Measurements from ENCODE around the gene PHOX2A.

Gene PHOX2A

GRCh38 chr11:72247584-72247983, 3.6 kb upstream of the PHOX2A start:
- Histone ChIP-seq H3K27ac (ENCODE audit: low read depth, low read length) (no peak overlapping the region), H3K36me3 (ENCODE audit: insufficient read depth, low read length) (no peaks in the 10 kb centered on the region), H3K9me3 (ENCODE audit: low read length) (no peaks in the 10 kb centered on the region), H3K4me1 (ENCODE audit: insufficient read depth, low read length) (no peaks in the 10 kb centered on the region), H3K27me3 (ENCODE audit: control insufficient read depth in 1 of 2, insufficient read depth in 2 of 2, low read length in 2 of 2) (peaks cover 31 to 44% of the 10 kb centered on the region in 2 donors), H3K4me3 (ENCODE audit: low read depth in 1 of 2, low read length in 2 of 2) (no peak overlapping the region), H3K9ac (ENCODE audit: low read length) (no peak overlapping the region)

GRCh38 chr11:72245263-72245816, 1.4 kb upstream of the PHOX2A start:
- Histone ChIP-seq H3K27ac (ENCODE audit: low read depth, low read length) (no peak overlapping the region), H3K27me3 (ENCODE audit: control insufficient read depth in 1 of 2, insufficient read depth in 2 of 2, low read length in 2 of 2) (peaks cover 40 to 61% of the 10 kb centered on the region in 2 donors), H3K4me1 (ENCODE audit: insufficient read depth, low read length) (peaks cover 6% of the 10 kb centered on the region), H3K9me3 (ENCODE audit: low read length) (no peaks in the 10 kb centered on the region), H3K36me3 (ENCODE audit: insufficient read depth, low read length) (no peaks in the 10 kb centered on the region), H3K9ac (ENCODE audit: low read length) (no peak overlapping the region), H3K4me3 (ENCODE audit: low read depth in 1 of 2, low read length in 2 of 2) (no peak overlapping the region)

- peaks cover 9% of the 10 kb centered on the region for H3K4me1 ChIP-seq (ENCODE audit: insufficient read depth, low read length)
- no peak overlapping the region for H3K27ac ChIP-seq (ENCODE audit: low read depth, low read length)
- no peaks in the 10 kb centered on the region for H3K36me3 ChIP-seq (ENCODE audit: insufficient read depth, low read length)
- H3K27me3 ChIP-seq (ENCODE audit: control insufficient read depth in 1 of 2, insufficient read depth in 2 of 2, low read length in 2 of 2) = peaks cover 40 to 61% of the 10 kb centered on the region in 2 donors
- H3K9me3 ChIP-seq (ENCODE audit: low read length) = no peaks in the 10 kb centered on the region
- no peak overlapping the region for H3K4me3 ChIP-seq (ENCODE audit: low read depth in 1 of 2, low read length in 2 of 2)
- no peak overlapping the region for H3K9ac ChIP-seq (ENCODE audit: low read length)
These were observed 636 bp upstream of the PHOX2A start for GRCh38 chr11:72244361-72245262.

- H3K4me1 ChIP-seq (ENCODE audit: insufficient read depth, low read length) = peaks cover 21% of the 10 kb centered on the region
- H3K36me3 ChIP-seq (ENCODE audit: insufficient read depth, low read length) = no peaks in the 10 kb centered on the region
- no peaks in the 10 kb centered on the region for H3K9me3 ChIP-seq (ENCODE audit: low read length)
- no peak overlapping the region for H3K4me3 ChIP-seq (ENCODE audit: low read depth in 1 of 2, low read length in 2 of 2)
- H3K9ac ChIP-seq (ENCODE audit: low read length) = no peak overlapping the region
- peaks cover 40 to 61% of the 10 kb centered on the region in 2 donors for H3K27me3 ChIP-seq (ENCODE audit: control insufficient read depth in 1 of 2, insufficient read depth in 2 of 2, low read length in 2 of 2)
- no peak overlapping the region for H3K27ac ChIP-seq (ENCODE audit: low read depth, low read length)
These were observed 560 bp downstream of the PHOX2A start for GRCh38 chr11:72243173-72244059.

GRCh38 chr11:72242141-72242540, 1.8 kb downstream of the PHOX2A start:
- no peak overlapping the region for H3K27ac ChIP-seq (ENCODE audit: low read depth, low read length)
- no peaks in the 10 kb centered on the region for H3K9me3 ChIP-seq (ENCODE audit: low read length)
- peaks cover 6% of the 10 kb centered on the region for H3K36me3 ChIP-seq (ENCODE audit: insufficient read depth, low read length)
- H3K9ac ChIP-seq (ENCODE audit: low read length) = no peak overlapping the region
- H3K4me3 ChIP-seq (ENCODE audit: low read depth in 1 of 2, low read length in 2 of 2) = no peak overlapping the region
- H3K4me1 ChIP-seq (ENCODE audit: insufficient read depth, low read length) = peaks cover 33% of the 10 kb centered on the region
- H3K27me3 ChIP-seq (ENCODE audit: control insufficient read depth in 1 of 2, insufficient read depth in 2 of 2, low read length in 2 of 2) = peaks cover 40 to 59% of the 10 kb centered on the region in 2 donors

GRCh38 chr11:72241291-72241781, 2.6 kb downstream of the PHOX2A start:
- no peak overlapping the region for H3K4me3 ChIP-seq (ENCODE audit: low read depth in 1 of 2, low read length in 2 of 2)
- no peak overlapping the region for H3K27ac ChIP-seq (ENCODE audit: low read depth, low read length)
- peaks cover 35 to 51% of the 10 kb centered on the region in 2 donors for H3K27me3 ChIP-seq (ENCODE audit: control insufficient read depth in 1 of 2, insufficient read depth in 2 of 2, low read length in 2 of 2)
- peaks cover 14% of the 10 kb centered on the region for H3K36me3 ChIP-seq (ENCODE audit: insufficient read depth, low read length)
- peaks cover 41% of the 10 kb centered on the region for H3K4me1 ChIP-seq (ENCODE audit: insufficient read depth, low read length)
- no peak overlapping the region for H3K9ac ChIP-seq (ENCODE audit: low read length)
- H3K9me3 ChIP-seq (ENCODE audit: low read length) = no peaks in the 10 kb centered on the region

- Histone ChIP-seq H3K27me3 (ENCODE audit: control insufficient read depth in 1 of 2, insufficient read depth in 2 of 2, low read length in 2 of 2) (peaks cover 32 to 48% of the 10 kb centered on the region in 2 donors), H3K27ac (ENCODE audit: low read depth, low read length) (no peak overlapping the region), H3K36me3 (ENCODE audit: insufficient read depth, low read length) (peaks cover 19% of the 10 kb centered on the region), H3K4me3 (ENCODE audit: low read depth in 1 of 2, low read length in 2 of 2) (peak overlapping the region in 1 of 2 donors; percentile 45), H3K4me1 (ENCODE audit: insufficient read depth, low read length) (peaks cover 45% of the 10 kb centered on the region), H3K9me3 (ENCODE audit: low read length) (no peaks in the 10 kb centered on the region), H3K9ac (ENCODE audit: low read length) (no peak overlapping the region)
These were observed 3.3 kb downstream of the PHOX2A start for GRCh38 chr11:72240461-72241290.

- Histone ChIP-seq H3K9ac (ENCODE audit: low read length) (no peak overlapping the region), H3K4me3 (ENCODE audit: low read depth in 1 of 2, low read length in 2 of 2) (peak overlapping the region; percentile 21 to 45), H3K36me3 (ENCODE audit: insufficient read depth, low read length) (peaks cover 26% of the 10 kb centered on the region), H3K4me1 (ENCODE audit: insufficient read depth, low read length) (peaks cover 50% of the 10 kb centered on the region), H3K9me3 (ENCODE audit: low read length) (no peaks in the 10 kb centered on the region), H3K27ac (ENCODE audit: low read depth, low read length) (no peak overlapping the region), H3K27me3 (ENCODE audit: control insufficient read depth in 1 of 2, insufficient read depth in 2 of 2, low read length in 2 of 2) (peaks cover 25 to 41% of the 10 kb centered on the region in 2 donors)
These were observed 4.0 kb downstream of the PHOX2A start for GRCh38 chr11:72239849-72240460.

GRCh38 chr11:72239313-72239848, 4.6 kb downstream of the PHOX2A start:
- Histone ChIP-seq H3K27me3 (ENCODE audit: control insufficient read depth in 1 of 2, insufficient read depth in 2 of 2, low read length in 2 of 2) (peaks cover 20 to 35% of the 10 kb centered on the region in 2 donors), H3K27ac (ENCODE audit: low read depth, low read length) (peak overlapping the region; percentile 57), H3K4me1 (ENCODE audit: insufficient read depth, low read length) (peaks cover 50% of the 10 kb centered on the region), H3K9me3 (ENCODE audit: low read length) (no peaks in the 10 kb centered on the region), H3K9ac (ENCODE audit: low read length) (peak overlapping the region; percentile 53), H3K4me3 (ENCODE audit: low read depth in 1 of 2, low read length in 2 of 2) (peak overlapping the region; percentile 21 to 58), H3K36me3 (ENCODE audit: insufficient read depth, low read length) (peaks cover 32% of the 10 kb centered on the region)

Measured in muscle layer of colon (tissue), 2 donors.